ENCODE measurements around the gene INAVA.

The INAVA gene

GRCh38 chr1:200875416-200875815 lies 19.3 kb upstream of the INAVA start:
- no peak for DNase-seq (ENCODE audit: low spot score)

GRCh38 chr1:200877010-200877409 lies 17.7 kb upstream of the INAVA start:
- no peak for DNase-seq (ENCODE audit: low spot score)

- DNase-seq (ENCODE audit: low spot score), result no peak
These were observed 16.7 kb upstream of the INAVA start for GRCh38 chr1:200877839-200878551.

GRCh38 chr1:200880212-200880611 lies 14.5 kb upstream of the INAVA start:
- DNase-seq (ENCODE audit: low spot score), result no peak

GRCh38 chr1:200883118-200883517 lies 11.6 kb upstream of the INAVA start:
- no peak for DNase-seq (ENCODE audit: low spot score)

- no peak for DNase-seq (ENCODE audit: low spot score)
These were observed 8.9 kb upstream of the INAVA start for GRCh38 chr1:200885623-200886402.

GRCh38 chr1:200886594-200886993 lies 8.1 kb upstream of the INAVA start:
- no peak for DNase-seq (ENCODE audit: low spot score)

GRCh38 chr1:200887036-200887435 lies 7.7 kb upstream of the INAVA start:
- DNase-seq (ENCODE audit: low spot score), result no peak

GRCh38 chr1:200887772-200888348 lies 6.8 kb upstream of the INAVA start:
- no peak for DNase-seq (ENCODE audit: low spot score)

GRCh38 chr1:200888349-200888838 lies 6.3 kb upstream of the INAVA start:
- peak; percentile 40 for DNase-seq (ENCODE audit: low spot score)

- no peak for DNase-seq (ENCODE audit: low spot score)
These were observed 5.1 kb upstream of the INAVA start for GRCh38 chr1:200889571-200889970.

GRCh38 chr1:200890027-200890426 lies 4.7 kb upstream of the INAVA start:
- no peak for DNase-seq (ENCODE audit: low spot score)

- DNase-seq (ENCODE audit: low spot score), result no peak
These were observed 3.6 kb upstream of the INAVA start for GRCh38 chr1:200890818-200891773.

GRCh38 chr1:200891774-200892157 lies 2.9 kb upstream of the INAVA start:
- DNase-seq (ENCODE audit: low spot score), result no peak

GRCh38 chr1:200892546-200892945 lies 2.2 kb upstream of the INAVA start:
- no peak for DNase-seq (ENCODE audit: low spot score)

- DNase-seq (ENCODE audit: low spot score), result no peak
These were observed 1.7 kb upstream of the INAVA start for GRCh38 chr1:200892958-200893357.

GRCh38 chr1:200893411-200893901 lies 1.2 kb upstream of the INAVA start:
- no peak for DNase-seq (ENCODE audit: low spot score)

GRCh38 chr1:200895443-200895789 lies 716 bp downstream of the INAVA start:
- DNase-seq (ENCODE audit: low spot score), result no peak

- DNase-seq (ENCODE audit: low spot score), result no peak
These were observed 1.3 kb downstream of the INAVA start for GRCh38 chr1:200895801-200896530.

- no peak for DNase-seq (ENCODE audit: low spot score)
These were observed 2.0 kb downstream of the INAVA start for GRCh38 chr1:200896531-200897196.

GRCh38 chr1:200897259-200897658 lies 2.6 kb downstream of the INAVA start:
- no peak for DNase-seq (ENCODE audit: low spot score)
